Measurements from ENCODE around the gene PPIP5K2.

DNA sequence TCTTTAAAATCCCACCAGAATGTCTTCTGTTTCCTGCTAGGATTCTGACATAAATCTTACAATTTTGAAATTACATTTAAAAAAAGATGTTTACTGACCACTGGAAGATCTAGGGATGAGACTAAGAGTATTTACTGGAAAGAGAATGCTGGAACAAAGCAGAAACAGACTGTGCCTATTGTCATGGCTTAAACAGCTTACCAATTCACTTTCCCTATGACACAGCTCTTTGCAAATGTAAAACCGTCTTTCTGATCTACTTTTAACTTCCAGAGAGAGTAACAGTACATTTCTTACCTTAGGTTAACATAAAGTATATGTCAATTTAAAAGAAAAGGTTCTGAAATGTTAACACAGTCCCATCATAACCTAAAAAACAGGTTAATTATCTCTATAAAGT is 10.8 kb upstream of the PPIP5K2 start:
- TF ChIP-seq, protein P1, sequence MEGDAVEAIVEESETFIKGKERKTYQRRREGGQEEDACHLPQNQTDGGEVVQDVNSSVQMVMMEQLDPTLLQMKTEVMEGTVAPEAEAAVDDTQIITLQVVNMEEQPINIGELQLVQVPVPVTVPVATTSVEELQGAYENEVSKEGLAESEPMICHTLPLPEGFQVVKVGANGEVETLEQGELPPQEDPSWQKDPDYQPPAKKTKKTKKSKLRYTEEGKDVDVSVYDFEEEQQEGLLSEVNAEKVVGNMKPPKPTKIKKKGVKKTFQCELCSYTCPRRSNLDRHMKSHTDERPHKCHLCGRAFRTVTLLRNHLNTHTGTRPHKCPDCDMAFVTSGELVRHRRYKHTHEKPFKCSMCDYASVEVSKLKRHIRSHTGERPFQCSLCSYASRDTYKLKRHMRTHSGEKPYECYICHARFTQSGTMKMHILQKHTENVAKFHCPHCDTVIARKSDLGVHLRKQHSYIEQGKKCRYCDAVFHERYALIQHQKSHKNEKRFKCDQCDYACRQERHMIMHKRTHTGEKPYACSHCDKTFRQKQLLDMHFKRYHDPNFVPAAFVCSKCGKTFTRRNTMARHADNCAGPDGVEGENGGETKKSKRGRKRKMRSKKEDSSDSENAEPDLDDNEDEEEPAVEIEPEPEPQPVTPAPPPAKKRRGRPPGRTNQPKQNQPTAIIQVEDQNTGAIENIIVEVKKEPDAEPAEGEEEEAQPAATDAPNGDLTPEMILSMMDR (IDR thresholded peaks at IDR 0.05) = no peak
- TF ChIP-seq POLR2A (IDR thresholded peaks at IDR 0.05) = no peak

Data from testis (tissue), 2 donors.